Keratinocyte (primary cell): ENCODE results near the gene CA12. TPM values are rescaled to one million over a fixed set of nuclear protein-coding genes. Genes with fewer than 3 reads are reported as not detected.

Source experiments
- DNase-seq: peaks from one replicate; pipeline ENCODE4 v3.0.0-alpha.2; 2011; ENCODE audit warnings: low read depth, missing footprints, low spot score
- FAIRE-seq: peaks from 2 replicates; lab custom pipeline; 2011; peaks lifted over from hg19 to GRCh38; lab: Jason Lieb, UNC
- H2AFZ ChIP-seq: 2 replicates; pipeline ENCODE4 v1.6.0; 2012; ENCODE audit warnings: low read length, control low read depth, inconsistent platforms; ENCODE audit not compliant: control insufficient read depth
- H3K27ac ChIP-seq: 2 replicates; pipeline ENCODE4 v1.5.1; 2011; ENCODE audit warnings: low read length; ENCODE audit not compliant: control insufficient read depth, insufficient read depth
- H3K27me3 ChIP-seq: 3 replicates; pipeline ENCODE4 v1.6.0; 2011; ENCODE audit warnings: low read length; ENCODE audit not compliant: control insufficient read depth, insufficient read depth; ENCODE audit errors: extremely low read depth
- H3K36me3 ChIP-seq, 2 experiments: 2 replicates in 1 of 2; 3 replicates in 1 of 2; pipeline ENCODE4 v1.5.1; 2011; ENCODE audit warnings: low read length in 2 of 2, mild to moderate bottlenecking in 1 of 2; ENCODE audit not compliant: control insufficient read depth in 2 of 2, insufficient read depth in 2 of 2; ENCODE audit errors: extremely low read depth in 1 of 2
- H3K4me1 ChIP-seq: 3 replicates; pipeline ENCODE4 v1.5.1; 2011; ENCODE audit warnings: low read length; ENCODE audit not compliant: control insufficient read depth, insufficient read depth; ENCODE audit errors: extremely low read depth
- H3K4me2 ChIP-seq: 3 replicates; pipeline ENCODE4 v1.6.0; 2011; ENCODE audit warnings: low read depth, low read length; ENCODE audit not compliant: control insufficient read depth, insufficient read depth; ENCODE audit errors: extremely low read depth
- H3K4me3 ChIP-seq, 3 experiments: fragments of 200-600 bp in 1 of 3; sonication (generic) in 1 of 3; 2 replicates in 2 of 3; 3 replicates in 1 of 3; pipeline ENCODE4 v1.5.1; 2011 to 2016; ENCODE audit warnings: low read length in 3 of 3, mild to moderate bottlenecking in 3 of 3, control low read depth in 2 of 3, inconsistent platforms in 1 of 3, low read depth in 1 of 3, mixed read lengths in 1 of 3, mixed run types in 1 of 3, moderate library complexity in 1 of 3; ENCODE audit not compliant: control insufficient read depth in 2 of 3, insufficient read depth in 2 of 3; ENCODE audit errors: extremely low read depth in 1 of 3
- H3K79me2 ChIP-seq: 2 replicates; pipeline ENCODE4 v1.6.0; 2012; ENCODE audit warnings: low read length; ENCODE audit not compliant: control insufficient read depth, insufficient read depth
- H3K9ac ChIP-seq: 3 replicates; pipeline ENCODE4 v1.6.0; 2011; ENCODE audit warnings: low read length; ENCODE audit not compliant: control insufficient read depth, insufficient read depth; ENCODE audit errors: extremely low read depth
- H3K9me1 ChIP-seq: 3 replicates; pipeline ENCODE4 v1.6.0; 2011; ENCODE audit warnings: low read length; ENCODE audit not compliant: control insufficient read depth, insufficient read depth; ENCODE audit errors: extremely low read depth
- H3K9me3 ChIP-seq: 2 replicates; pipeline ENCODE4 v1.5.1; 2012; ENCODE audit warnings: low read depth, low read length; ENCODE audit not compliant: control insufficient read depth
- H4K20me1 ChIP-seq: 3 replicates; pipeline ENCODE4 v1.6.0; 2011; ENCODE audit warnings: low read length; ENCODE audit not compliant: control insufficient read depth, insufficient read depth; ENCODE audit errors: extremely low read depth
- CTCF ChIP-seq, 3 experiments: IDR thresholded peaks in 1 of 3; conservative IDR thresholded peaks in 1 of 3; optimal IDR thresholded peaks in 1 of 3; 2 replicates in 2 of 3; 3 replicates in 1 of 3; pipeline versions ENCODE3 to v1.5.1; 2011; ENCODE audit warnings: low read length in 3 of 3, mild to moderate bottlenecking in 3 of 3, moderate library complexity in 2 of 3, control low read depth in 1 of 3, inconsistent platforms in 1 of 3; ENCODE audit not compliant: insufficient read depth in 2 of 3; ENCODE audit errors: extremely low read depth in 1 of 3
- EZH2 ChIP-seq: IDR thresholded peaks from one replicate; pipeline ENCODE4 v1.6.1; 2012; ENCODE audit warnings: inconsistent platforms, mild to moderate bottlenecking, low read length, moderate library complexity
- dilution Hi-C: fragments of 300-500 bp; cut with MboI; formaldehyde crosslinking; loops from one replicate; pipeline ENCODE4 v1.7.0; 2020; ENCODE audit warnings: low sequenced_read_pairs; ENCODE audit not compliant: extremely low pct_ligation_motif_present
- polyA plus RNA-seq, 5 experiments: library from polyadenylated mRNA; depleted of rRNA in 3 of 5; stranded (reverse) in 3 of 5; stranded (forward) in 1 of 5; unstranded in 1 of 5; fragments of >200 nt; gene quantifications; 1 replicate in 1 of 5; 2 replicates in 3 of 5; 3 replicates in 1 of 5; pipeline versions ENCODE4 v1.2.1 to v1.2.3, GENCODE V29; 2011 to 2012; ENCODE audit warnings: missing spikeins in 2 of 5, low read depth in 1 of 5, low replicate concordance in 1 of 5

The CA12 gene
- polyA plus RNA-seq, 1 donor (not counting 4 experiments of a cell fraction or from before 2014, with no cell fraction given): 158 TPM

GRCh38 chr15:63396152-63396928, 14.7 kb upstream of the CA12 start:
- H3K36me3 ChIP-seq: no peaks in the 10 kb centered on the region
- no peak for TF ChIP-seq CTCF (optimal IDR thresholded peaks at IDR 0.05 in 1 of 3, IDR thresholded peaks at IDR 0.05 in 1 of 3, conservative IDR thresholded peaks at IDR 0.05 in 1 of 3; ENCODE audit: extremely low read depth in 1 of 3, insufficient read depth in 2 of 3, low read length in 3 of 3)
- no peak for TF ChIP-seq EZH2
- H3K9me1 ChIP-seq: no peaks in the 10 kb centered on the region
- H3K4me1 ChIP-seq: peaks cover 4% of the 10 kb centered on the region
- no peaks in the 10 kb centered on the region for H4K20me1 ChIP-seq
- no peaks in the 10 kb centered on the region for H3K79me2 ChIP-seq
- no peaks in the 10 kb centered on the region for H3K9me3 ChIP-seq
- dilution Hi-C loops: no loop called here
- DNase-seq (no peak), FAIRE-seq (no peak)
- H3K27me3 ChIP-seq: no peaks in the 10 kb centered on the region
- no peak overlapping the region for H2AFZ ChIP-seq
- no peak overlapping the region for H3K4me3 ChIP-seq
- H3K27ac ChIP-seq: no peak overlapping the region
- H3K4me2 ChIP-seq: no peak overlapping the region
- H3K9ac ChIP-seq: no peak overlapping the region

DNA sequence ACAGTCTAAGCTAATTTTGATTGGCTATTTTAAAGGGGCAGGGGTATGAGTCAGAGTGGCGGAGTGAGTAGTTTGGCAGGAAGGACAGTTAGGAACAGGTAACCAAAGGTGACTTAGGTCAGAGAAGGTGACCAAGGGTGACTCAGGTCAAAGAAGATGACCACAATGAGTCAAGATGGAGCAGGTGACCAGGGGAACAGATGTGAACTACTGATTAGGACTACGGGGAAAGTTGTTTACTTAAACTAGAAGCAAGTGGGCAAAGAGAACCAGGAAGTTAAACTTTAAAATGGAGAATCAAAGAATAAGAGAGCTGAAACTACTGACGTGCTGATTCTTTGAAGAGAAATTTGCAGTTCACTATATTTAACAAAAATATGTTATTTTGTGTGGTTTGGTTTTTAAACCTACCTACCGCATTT, 14.1 kb upstream of the CA12 start:
- DNase-seq (no peak), FAIRE-seq (no peak)
- TF ChIP-seq EZH2 (no peak), CTCF (optimal IDR thresholded peaks at IDR 0.05 in 1 of 3, IDR thresholded peaks at IDR 0.05 in 1 of 3, conservative IDR thresholded peaks at IDR 0.05 in 1 of 3; ENCODE audit: extremely low read depth in 1 of 3, insufficient read depth in 2 of 3, low read length in 3 of 3) (no peak)
- Histone ChIP-seq H2AFZ (no peak overlapping the region), H3K9me1 (no peaks in the 10 kb centered on the region), H3K27me3 (no peaks in the 10 kb centered on the region), H3K27ac (no peak overlapping the region), H3K4me2 (no peak overlapping the region), H3K4me3 (no peak overlapping the region), H3K4me1 (peaks cover 4% of the 10 kb centered on the region), H3K36me3 (no peaks in the 10 kb centered on the region), H3K9ac (no peak overlapping the region), H4K20me1 (no peaks in the 10 kb centered on the region), H3K9me3 (no peaks in the 10 kb centered on the region), H3K79me2 (no peaks in the 10 kb centered on the region)
- dilution Hi-C loops: no loop called here
